Measurements from ENCODE around the gene ZNF205.

The ZNF205 gene

DNA sequence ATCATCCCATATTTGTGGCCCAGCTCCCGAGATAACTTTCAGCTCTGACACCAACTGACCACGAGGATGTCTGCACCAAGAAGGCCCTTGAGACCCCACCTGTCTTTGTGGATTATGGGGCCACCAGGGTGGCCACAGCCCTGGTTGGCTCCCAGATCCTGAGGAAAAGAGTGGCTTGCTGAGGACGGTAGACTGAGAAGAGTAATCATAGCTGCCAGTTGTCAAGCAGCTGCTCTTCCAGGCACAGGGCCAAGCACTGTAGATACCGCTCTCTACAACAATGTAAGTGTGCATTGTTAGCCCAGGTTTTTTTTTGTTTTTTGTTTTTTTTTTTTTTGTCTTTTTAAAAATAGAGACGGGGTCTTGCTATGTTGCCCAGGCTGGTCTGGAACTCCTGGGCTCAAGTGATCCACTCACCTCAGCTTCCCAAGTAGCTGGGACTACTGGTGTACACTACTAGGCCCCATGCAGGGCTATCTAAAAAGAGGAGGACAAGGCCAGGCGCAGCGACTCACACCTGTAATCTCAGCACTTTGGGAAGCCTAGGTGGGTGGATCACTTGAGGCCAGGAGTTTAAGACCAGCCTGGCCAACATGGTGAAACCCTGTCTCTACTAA lies 9.6 kb downstream of the ZNF205 start:
- no peak for DNase-seq (ENCODE audit: low spot score in 2 of 2)
- in situ Hi-C loops (cut with MboI; ENCODE audit: low sequenced_read_pairs): no loop called here
- no peak overlapping the region for H3K4me3 ChIP-seq
- no peaks in the 10 kb centered on the region for H3K9me3 ChIP-seq
- peaks cover 9% of the 10 kb centered on the region for H3K4me1 ChIP-seq
- peaks cover 10% of the 10 kb centered on the region for H3K36me3 ChIP-seq (replicated peaks)
- no peaks in the 10 kb centered on the region for H3K27me3 ChIP-seq (ENCODE audit: low read depth)

DNA sequence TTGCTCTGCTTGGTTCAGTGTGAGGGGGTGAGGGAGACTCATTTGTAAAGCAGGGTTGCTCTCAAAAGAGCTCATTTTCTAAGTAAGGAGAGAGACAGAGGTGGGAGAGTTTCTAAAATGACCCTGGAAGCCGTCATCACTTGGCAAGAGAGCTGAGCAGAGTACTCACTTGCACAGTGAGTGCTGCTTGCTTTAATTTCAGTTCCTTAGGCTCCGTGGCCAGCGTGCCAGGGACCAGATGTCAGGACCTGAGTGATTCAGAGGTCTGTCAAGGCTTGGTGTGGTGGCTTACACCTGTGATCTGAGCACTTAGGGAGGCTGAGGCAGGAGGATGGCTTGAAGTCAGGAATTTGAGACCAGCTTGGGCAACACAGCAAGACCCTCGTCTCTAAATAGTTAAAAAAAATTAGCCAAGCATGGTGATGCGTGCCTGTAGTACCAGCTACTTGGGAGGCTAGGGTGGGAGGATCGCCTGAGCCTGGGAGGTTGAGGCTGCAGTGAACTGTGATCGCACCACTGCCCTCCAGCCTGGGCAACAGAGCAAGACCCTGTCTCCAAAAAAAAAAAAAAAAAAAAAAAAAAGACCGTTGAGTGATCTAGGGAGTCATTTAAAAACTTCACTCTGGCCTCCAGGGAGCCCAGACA lies 10.7 kb downstream of the ZNF205 start:
- no peaks in the 10 kb centered on the region for H3K9me3 ChIP-seq
- in situ Hi-C loops (cut with MboI; ENCODE audit: low sequenced_read_pairs): no loop called here
- peaks cover 9% of the 10 kb centered on the region for H3K4me1 ChIP-seq
- no peak overlapping the region for H3K4me3 ChIP-seq
- no peaks in the 10 kb centered on the region for H3K27me3 ChIP-seq (ENCODE audit: low read depth)
- no peak for DNase-seq (ENCODE audit: low spot score in 2 of 2)
- H3K36me3 ChIP-seq (replicated peaks): peaks cover 18% of the 10 kb centered on the region

DNA sequence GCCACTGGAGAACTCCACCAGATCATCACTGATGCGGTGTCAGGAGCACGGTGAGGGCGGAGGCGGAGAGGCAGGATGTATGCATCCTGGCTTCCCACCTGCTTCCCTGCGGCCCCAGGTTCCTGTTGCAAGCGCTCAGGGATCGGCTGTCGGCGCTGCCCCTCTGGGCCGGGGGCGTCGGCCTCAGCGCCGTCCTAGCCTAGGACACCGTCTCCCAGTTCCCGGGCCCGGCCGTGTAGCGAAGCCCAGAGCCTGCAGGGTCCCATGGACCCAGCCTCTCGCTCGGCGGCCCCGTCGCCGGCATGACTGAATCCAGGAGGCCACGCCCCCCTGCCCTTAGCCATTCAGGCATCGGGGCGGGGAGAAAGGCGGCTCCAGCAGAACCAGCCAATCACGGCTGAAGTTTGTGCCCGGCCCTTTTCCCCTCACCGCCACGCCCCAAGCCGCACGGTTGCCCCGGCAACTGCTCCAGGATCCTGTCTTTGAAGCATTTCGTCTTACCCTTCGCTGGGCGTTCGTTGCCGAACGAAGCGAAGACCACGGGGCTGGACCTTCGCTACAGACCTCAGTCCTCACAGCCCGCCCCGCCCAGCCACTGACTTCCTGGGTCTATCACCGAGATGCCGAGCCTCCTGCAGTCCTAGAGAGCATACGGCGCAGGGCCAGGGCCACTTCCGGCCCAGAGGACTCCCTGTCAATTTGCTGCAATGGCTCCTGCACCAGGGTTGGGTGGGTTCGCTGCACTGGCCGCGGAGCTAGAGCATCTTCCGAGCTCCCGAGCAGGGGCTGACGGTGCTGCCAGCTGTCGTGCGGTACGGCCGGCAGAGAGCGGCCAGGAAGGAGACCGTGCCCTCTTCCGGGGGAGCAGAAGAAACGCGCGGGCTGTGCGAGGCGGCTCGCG lies 11.8 kb downstream of the ZNF205 start:
- no peaks in the 10 kb centered on the region for H3K9me3 ChIP-seq
- H3K27me3 ChIP-seq (ENCODE audit: low read depth): no peaks in the 10 kb centered on the region
- in situ Hi-C loops (cut with MboI; ENCODE audit: low sequenced_read_pairs): no loop called here
- H3K36me3 ChIP-seq (replicated peaks): peaks cover 30% of the 10 kb centered on the region
- peaks cover 13% of the 10 kb centered on the region for H3K4me1 ChIP-seq
- H3K4me3 ChIP-seq: peak overlapping the region; percentile 63
- peak; percentile 96 to 99 for DNase-seq (ENCODE audit: low spot score in 2 of 2)

DNA sequence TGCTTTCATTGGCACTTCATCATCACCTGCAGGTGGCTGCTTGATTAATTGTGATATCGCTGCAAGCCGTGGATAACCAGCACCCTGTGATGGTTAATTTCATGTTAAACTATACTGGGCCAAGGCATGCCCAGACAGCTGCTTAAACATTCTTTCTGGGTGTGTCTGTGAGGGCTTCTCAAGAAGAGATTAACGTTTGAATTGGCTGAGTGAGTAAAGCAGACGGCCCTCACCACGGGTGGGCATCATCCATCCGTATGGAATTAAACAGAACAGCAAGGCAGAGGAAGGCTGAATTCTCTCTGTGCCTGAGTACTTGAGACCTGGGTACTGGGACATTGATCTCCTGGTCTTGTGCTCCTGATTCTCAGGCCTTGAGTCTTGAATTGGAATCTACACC lies 15.4 kb downstream of the ZNF205 start:
- in situ Hi-C loops (cut with MboI; ENCODE audit: low sequenced_read_pairs): no loop called here
- no peak overlapping the region for H3K4me3 ChIP-seq

DNA sequence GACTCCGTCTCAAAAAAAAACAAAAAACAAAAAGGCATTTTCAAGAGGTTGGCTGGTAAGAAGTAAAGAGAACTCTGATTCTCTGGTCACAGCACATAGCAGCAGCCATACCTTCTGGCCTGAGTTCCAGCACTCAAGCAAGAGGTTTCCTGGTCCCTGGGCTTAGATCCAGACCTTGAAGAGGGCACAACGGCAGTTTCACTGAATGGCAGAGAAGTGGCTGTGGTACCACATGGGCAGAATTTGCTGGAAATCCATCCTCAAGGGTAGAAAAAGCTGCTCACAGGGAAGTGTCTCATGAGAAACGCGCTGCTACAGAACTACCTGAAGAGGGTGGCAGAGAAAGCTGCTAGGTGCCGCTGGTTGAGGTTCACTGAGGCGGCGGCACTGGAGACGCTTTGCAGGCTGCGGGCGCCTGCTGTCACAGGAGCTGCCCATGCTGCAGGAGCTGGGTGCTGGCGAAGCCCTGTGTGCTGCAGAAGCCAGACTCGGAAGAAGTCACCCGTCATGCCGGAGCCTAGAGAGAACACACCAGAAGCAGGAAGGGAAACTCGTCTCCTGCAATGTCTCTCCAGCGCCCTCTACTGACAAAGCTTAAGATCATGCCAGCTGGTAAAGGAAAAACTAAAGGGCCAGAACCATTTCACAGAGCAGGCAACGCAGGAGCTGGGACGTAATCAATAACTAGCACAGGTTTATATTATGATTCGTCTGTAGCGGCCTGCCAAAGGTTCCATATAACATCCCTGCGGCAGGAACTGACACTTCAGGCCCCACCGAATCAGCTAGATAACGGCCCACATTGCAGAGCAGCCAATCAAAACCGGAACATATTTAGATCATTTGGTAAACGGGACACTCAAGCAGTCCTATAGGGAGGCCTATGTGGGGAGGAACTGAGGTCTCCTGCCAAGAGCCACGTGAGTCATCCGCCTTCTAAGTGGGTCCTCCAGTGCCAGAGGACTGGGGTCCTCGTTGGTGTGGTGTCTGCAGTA lies 17.0 kb downstream of the ZNF205 start:
- in situ Hi-C loops (cut with MboI; ENCODE audit: low sequenced_read_pairs): no loop called here
- Histone ChIP-seq H3K9me3 (0 out of 2 replicates have a peak, but pooled peaks cover under 1% of the 10 kb centered on the region), H3K36me3 (replicated peaks) (peaks cover 43% of the 10 kb centered on the region), H3K27me3 (ENCODE audit: low read depth) (no peaks in the 10 kb centered on the region), H3K4me3 (peak overlapping the region; percentile 9; the same call in 1 of the 2 replicates), H3K4me1 (peaks cover 18% of the 10 kb centered on the region)
- DNase-seq (ENCODE audit: low spot score in 2 of 2): peak; percentile 82 to 86

More for the DNA sequence above, 15.4 kb downstream of the ZNF205 start:
- no peaks in the 10 kb centered on the region for H3K9me3 ChIP-seq
- H3K27me3 ChIP-seq (ENCODE audit: low read depth): no peaks in the 10 kb centered on the region
- no peak for DNase-seq (ENCODE audit: low spot score in 2 of 2)
- H3K36me3 ChIP-seq (replicated peaks): peaks cover 39% of the 10 kb centered on the region
- peaks cover 17% of the 10 kb centered on the region for H3K4me1 ChIP-seq

DNA sequence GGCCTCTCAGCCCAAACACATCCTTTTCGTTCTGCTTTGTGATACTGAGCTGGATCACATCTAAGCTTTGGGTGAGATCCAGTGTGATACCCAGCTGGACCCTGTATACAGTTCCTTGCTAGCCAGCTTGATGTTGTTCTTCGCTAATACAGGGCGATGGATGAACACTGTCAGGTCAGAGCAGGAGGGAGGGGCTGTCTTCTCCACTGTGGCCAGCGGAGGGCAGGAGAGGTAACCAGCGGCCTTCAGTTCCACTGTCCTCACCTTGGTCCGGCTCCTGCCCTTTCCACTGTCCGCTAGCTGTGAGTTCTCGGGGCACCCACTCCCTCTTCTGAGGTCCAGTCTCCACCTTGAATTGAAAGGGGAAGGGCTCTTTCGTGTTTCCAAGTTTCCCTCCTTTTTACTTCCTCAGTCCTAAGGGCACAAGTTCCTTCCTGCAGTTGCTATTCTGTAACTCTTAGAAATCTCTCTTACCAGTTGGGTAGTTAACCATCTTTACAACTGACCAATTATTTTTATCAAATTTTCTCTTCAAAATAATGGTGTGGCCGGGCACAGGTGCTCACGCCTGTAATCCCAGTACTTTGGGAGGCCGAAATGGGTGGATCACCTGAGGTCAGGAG lies 19.5 kb downstream of the ZNF205 start:
- no peaks in the 10 kb centered on the region for H3K27me3 ChIP-seq (ENCODE audit: low read depth)
- 0 out of 2 replicates have a peak, but pooled peaks cover 3% of the 10 kb centered on the region for H3K9me3 ChIP-seq
- DNase-seq (ENCODE audit: low spot score in 2 of 2): peak in 1 of 2 experiments; percentile 76
- peaks cover 13% of the 10 kb centered on the region for H3K4me1 ChIP-seq
- in situ Hi-C loops (cut with MboI; ENCODE audit: low sequenced_read_pairs): no loop called here
- H3K36me3 ChIP-seq (replicated peaks): peaks cover 45% of the 10 kb centered on the region
- no peak overlapping the region for H3K4me3 ChIP-seq

DNA sequence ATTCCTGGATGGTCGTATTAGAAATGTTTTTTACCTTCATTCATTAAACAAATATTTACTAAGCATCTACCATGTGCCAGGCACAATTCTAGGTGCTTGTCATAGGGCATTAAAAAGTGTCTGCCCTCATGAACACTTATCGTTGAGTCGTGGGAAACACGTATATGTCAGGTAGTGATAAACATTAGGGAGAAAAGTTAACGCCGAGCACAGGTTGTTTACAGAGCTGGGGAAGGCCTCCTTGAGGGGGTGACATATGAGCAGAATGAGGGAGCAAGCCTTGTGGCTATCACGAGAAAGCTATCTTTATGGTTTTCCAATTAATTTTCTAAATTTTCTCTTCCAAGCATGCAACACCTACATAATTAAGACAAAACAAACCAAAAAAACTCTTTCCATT lies 21.5 kb downstream of the ZNF205 start:
- peaks cover 30% of the 10 kb centered on the region for H3K36me3 ChIP-seq (replicated peaks)
- H3K27me3 ChIP-seq (ENCODE audit: low read depth): no peaks in the 10 kb centered on the region
- peaks cover 13% of the 10 kb centered on the region for H3K4me1 ChIP-seq
- in situ Hi-C loops (cut with MboI; ENCODE audit: low sequenced_read_pairs): no loop called here
- H3K4me3 ChIP-seq: peak overlapping the region; percentile 99
- H3K9me3 ChIP-seq: 0 out of 2 replicates have a peak, but pooled peaks cover 3% of the 10 kb centered on the region
- DNase-seq (ENCODE audit: low spot score in 2 of 2): no peak

DNA sequence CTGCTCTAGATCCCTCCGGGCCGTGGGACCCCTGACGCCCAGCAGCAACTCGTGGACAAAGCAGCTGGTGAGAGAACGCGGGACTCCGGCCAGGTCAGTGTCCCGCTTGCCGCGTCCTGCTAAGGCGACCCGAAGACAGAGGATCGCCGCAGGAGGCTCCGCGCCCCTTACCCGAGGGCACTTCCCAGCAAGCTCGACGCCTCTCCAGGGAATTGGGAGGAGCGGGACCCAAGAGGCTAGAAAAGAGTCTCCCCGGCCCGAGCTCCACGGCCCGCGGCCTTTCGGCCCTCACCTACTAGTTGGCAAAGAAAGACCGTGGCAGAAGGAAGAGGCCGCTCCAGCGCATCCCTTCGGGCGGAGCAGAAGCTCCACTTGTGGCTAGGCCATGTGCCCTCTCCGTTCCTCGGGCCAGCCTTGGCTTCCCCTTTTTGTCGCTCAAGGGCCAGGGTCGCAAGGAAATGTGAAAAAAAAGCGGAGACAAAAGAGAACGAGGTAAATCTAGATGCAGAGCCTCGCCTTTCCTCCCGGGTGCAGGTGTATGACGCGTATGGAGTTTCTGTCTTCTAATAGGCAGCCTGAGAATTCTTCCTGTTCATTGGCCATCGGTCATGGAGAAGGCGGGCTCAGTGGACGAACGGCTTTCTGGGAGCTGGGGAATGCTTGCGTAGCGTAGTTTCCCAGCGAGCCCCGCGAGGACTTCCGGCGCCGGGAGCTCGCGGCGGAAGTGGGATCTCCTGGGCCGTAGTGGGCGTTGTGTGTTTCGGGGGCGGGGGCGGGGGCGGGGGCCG lies 22.1 kb downstream of the ZNF205 start, which contains the start of gene ZNF213:
Gene ZNF213 (plus strand): TSS at position 692 of the 788 bp plus-strand sequence. CDS start 2,252 bp downstream, outside the sequence.
- Histone ChIP-seq H3K9me3 (0 out of 2 replicates have a peak, but pooled peaks cover 3% of the 10 kb centered on the region), H3K36me3 (replicated peaks) (peaks cover 25% of the 10 kb centered on the region), H3K4me3 (peak within 1 kb of the TSS; percentile 99), H3K27me3 (ENCODE audit: low read depth) (no peaks in the 10 kb centered on the region), H3K4me1 (peaks cover 8% of the 10 kb centered on the region; the same call in 1 of the 2 replicates)
- in situ Hi-C loops (cut with MboI; ENCODE audit: low sequenced_read_pairs): no loop called here
- DNase-seq (ENCODE audit: low spot score in 2 of 2): peak; percentile 97 to 99

DNA sequence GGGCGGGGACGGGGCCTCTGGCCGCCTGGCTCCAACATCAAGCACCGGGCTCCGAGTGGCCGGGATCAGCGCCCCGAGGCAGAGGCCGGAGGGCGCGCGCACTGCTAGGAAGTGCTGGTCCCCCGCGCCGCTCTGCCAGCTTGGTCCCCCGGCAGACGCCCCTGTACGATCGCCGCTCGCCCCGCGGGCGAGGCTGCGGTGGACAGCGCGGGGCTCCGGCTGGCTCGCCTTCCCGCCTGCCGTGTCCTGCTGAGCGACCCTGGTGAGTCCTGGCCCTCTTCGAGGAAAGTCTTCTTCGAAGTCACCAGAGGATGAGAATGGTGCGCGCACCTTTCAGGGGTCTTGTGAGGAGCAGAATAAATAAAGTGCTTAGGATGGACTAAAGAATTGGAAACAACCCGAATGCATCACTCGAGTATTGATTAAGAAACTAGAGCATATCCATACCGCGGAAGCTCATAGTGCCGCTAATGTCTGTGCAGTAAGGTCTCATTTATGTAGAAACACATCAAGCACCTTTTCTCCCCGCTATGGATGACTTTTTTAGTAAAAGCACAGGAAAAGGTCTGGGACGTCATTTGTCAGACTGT lies 22.8 kb downstream of the ZNF205 start:
- no peaks in the 10 kb centered on the region for H3K27me3 ChIP-seq (ENCODE audit: low read depth)
- H3K4me1 ChIP-seq: peaks cover 8% of the 10 kb centered on the region; the same call in 1 of the 2 replicates
- H3K4me3 ChIP-seq: peak overlapping the region; percentile 99
- in situ Hi-C loops (cut with MboI; ENCODE audit: low sequenced_read_pairs): no loop called here
- DNase-seq (ENCODE audit: low spot score in 2 of 2): no peak
- peaks cover 25% of the 10 kb centered on the region for H3K36me3 ChIP-seq (replicated peaks)
- 0 out of 2 replicates have a peak, but pooled peaks cover 3% of the 10 kb centered on the region for H3K9me3 ChIP-seq

DNA sequence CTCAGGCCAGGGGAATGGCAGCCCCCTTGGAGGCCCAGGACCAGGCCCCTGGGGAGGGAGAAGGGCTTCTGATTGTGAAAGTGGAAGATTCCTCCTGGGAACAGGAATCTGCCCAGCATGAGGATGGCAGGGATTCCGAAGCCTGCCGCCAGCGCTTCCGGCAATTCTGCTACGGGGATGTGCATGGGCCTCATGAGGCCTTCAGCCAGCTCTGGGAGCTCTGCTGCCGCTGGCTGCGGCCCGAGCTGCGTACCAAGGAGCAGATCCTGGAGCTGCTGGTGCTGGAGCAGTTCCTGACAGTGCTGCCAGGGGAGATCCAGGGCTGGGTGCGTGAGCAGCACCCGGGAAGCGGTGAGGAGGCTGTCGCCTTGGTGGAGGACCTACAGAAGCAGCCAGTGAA lies 24.9 kb downstream of the ZNF205 start:
- no peak for DNase-seq (ENCODE audit: low spot score in 2 of 2)
- H3K4me1 ChIP-seq: peaks cover 6% of the 10 kb centered on the region; the same call in 1 of the 2 replicates
- H3K36me3 ChIP-seq (replicated peaks): peaks cover 17% of the 10 kb centered on the region
- H3K27me3 ChIP-seq (ENCODE audit: low read depth): no peaks in the 10 kb centered on the region
- in situ Hi-C loops (cut with MboI; ENCODE audit: low sequenced_read_pairs): no loop called here
- no peak overlapping the region for H3K4me3 ChIP-seq
- 0 out of 2 replicates have a peak, but pooled peaks cover 3% of the 10 kb centered on the region for H3K9me3 ChIP-seq

DNA sequence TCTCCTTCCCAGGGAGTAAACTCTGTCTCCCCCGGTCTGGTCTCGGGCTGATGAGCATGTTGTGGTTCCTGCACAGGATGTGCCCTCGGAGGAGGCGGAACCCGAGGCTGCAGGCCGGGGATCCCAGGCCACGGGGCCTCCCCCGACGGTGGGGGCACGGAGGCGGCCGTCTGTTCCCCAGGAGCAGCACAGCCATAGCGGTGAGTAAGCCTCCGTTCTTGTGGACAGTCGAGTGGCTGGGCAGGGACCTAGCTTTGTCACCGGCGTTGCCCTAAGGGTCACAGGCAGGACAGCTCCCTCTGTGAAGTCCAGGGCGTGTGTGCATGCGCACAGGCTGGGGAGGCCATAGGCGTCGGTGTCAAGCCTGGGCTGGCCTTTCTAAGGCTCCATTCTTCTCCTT lies 26.0 kb downstream of the ZNF205 start:
- Histone ChIP-seq H3K27me3 (ENCODE audit: low read depth) (no peaks in the 10 kb centered on the region), H3K9me3 (0 out of 2 replicates have a peak, but pooled peaks cover 3% of the 10 kb centered on the region), H3K36me3 (replicated peaks) (peaks cover 15% of the 10 kb centered on the region), H3K4me3 (no peak overlapping the region), H3K4me1 (peaks cover 2% of the 10 kb centered on the region; the same call in 1 of the 2 replicates)
- in situ Hi-C loops (cut with MboI; ENCODE audit: low sequenced_read_pairs): no loop called here
- DNase-seq (ENCODE audit: low spot score in 2 of 2): no peak
